HG03045 (cell line): ENCODE data around the gene GP5.

Experiments used
- ATAC-seq: cut with Tn5 transposase; IDR thresholded peaks from one replicate; pipeline ENCODE4 v1.9.1; 2021; ENCODE audit warnings: mild to moderate bottlenecking, moderate library complexity; ENCODE audit not compliant: unreplicated experiment

Gene GP5

GRCh38 chr3:194397757-194398312, 1.2 kb downstream of the GP5 start:
- ATAC-seq: no peak

- no peak for ATAC-seq
These were observed 2.0 kb downstream of the GP5 start for GRCh38 chr3:194396859-194397756.

- no peak for ATAC-seq
These were observed 2.6 kb downstream of the GP5 start for GRCh38 chr3:194396539-194396858.

GRCh38 chr3:194395778-194396538, 3.1 kb downstream of the GP5 start:
- ATAC-seq: no peak

- no peak for ATAC-seq
These were observed 3.9 kb downstream of the GP5 start for GRCh38 chr3:194395212-194395611.

GRCh38 chr3:194392576-194392975, 6.5 kb downstream of the GP5 start:
- ATAC-seq: no peak

- no peak for ATAC-seq
These were observed 8.2 kb downstream of the GP5 start for GRCh38 chr3:194390835-194391234.

- ATAC-seq: no peak
These were observed 9.8 kb downstream of the GP5 start for GRCh38 chr3:194389269-194389668.

GRCh38 chr3:194387926-194388418, 11.1 kb downstream of the GP5 start:
- no peak for ATAC-seq

- ATAC-seq: no peak
These were observed 11.8 kb downstream of the GP5 start for GRCh38 chr3:194387276-194387675.

- ATAC-seq: no peak
These were observed 12.4 kb downstream of the GP5 start for GRCh38 chr3:194386648-194387047.

GRCh38 chr3:194386066-194386465, 13.0 kb downstream of the GP5 start:
- no peak for ATAC-seq

GRCh38 chr3:194384569-194385001, 14.5 kb downstream of the GP5 start:
- ATAC-seq: no peak

GRCh38 chr3:194384156-194384555, 14.9 kb downstream of the GP5 start:
- no peak for ATAC-seq

- ATAC-seq: no peak
These were observed 15.7 kb downstream of the GP5 start for GRCh38 chr3:194383276-194383940.

- no peak for ATAC-seq
These were observed 16.2 kb downstream of the GP5 start for GRCh38 chr3:194382892-194383223.

- ATAC-seq: no peak
These were observed 16.7 kb downstream of the GP5 start for GRCh38 chr3:194382196-194382891.

GRCh38 chr3:194381460-194381875, 17.6 kb downstream of the GP5 start:
- ATAC-seq: no peak

GRCh38 chr3:194380326-194380725, 18.7 kb downstream of the GP5 start:
- ATAC-seq: no peak

- ATAC-seq: no peak
These were observed 19.4 kb downstream of the GP5 start for GRCh38 chr3:194379651-194380050.

GRCh38 chr3:194379231-194379630, 19.8 kb downstream of the GP5 start:
- no peak for ATAC-seq
